ENCODE measurements around the gene TTC27. TPM values are rescaled to one million over a fixed set of nuclear protein-coding genes. Genes with fewer than 3 reads are reported as not detected.

Gene TTC27
- total RNA-seq, 1 donor from 2014 or later: 12.2 TPM

GRCh38 chr2:32770360-32770759, 142.5 kb downstream of the TTC27 start:
- no peak for TF ChIP-seq CTCF (IDR thresholded peaks at IDR 0.05)
- Histone ChIP-seq H3K27me3 (ENCODE audit: low read depth) (no peaks in the 10 kb centered on the region), H3K4me1 (no peaks in the 10 kb centered on the region), H3K9me3 (no peaks in the 10 kb centered on the region), H3K27ac (no peak overlapping the region), H3K36me3 (no peaks in the 10 kb centered on the region), H3K4me3 (no peak overlapping the region)
- ATAC-seq (no peak), DNase-seq (no peak)
- intact Hi-C loops (cut with DNase I): no loop called here

- TF ChIP-seq CTCF (IDR thresholded peaks at IDR 0.05): peak; percentile 62
- Histone ChIP-seq H3K36me3 (no peaks in the 10 kb centered on the region), H3K9me3 (no peaks in the 10 kb centered on the region), H3K27me3 (ENCODE audit: low read depth) (no peaks in the 10 kb centered on the region), H3K27ac (no peak overlapping the region), H3K4me3 (no peak overlapping the region), H3K4me1 (no peaks in the 10 kb centered on the region)
- ATAC-seq (peak; percentile 59 to 64), DNase-seq (no peak)
- intact Hi-C loops (cut with DNase I): no loop called here
These were observed 145.0 kb downstream of the TTC27 start for GRCh38 chr2:32772638-32773447.

- DNase-seq (no peak), ATAC-seq (no peak)
- Histone ChIP-seq H3K36me3 (peaks cover 3% of the 10 kb centered on the region), H3K27ac (no peak overlapping the region), H3K9me3 (no peaks in the 10 kb centered on the region), H3K4me3 (no peak overlapping the region), H3K4me1 (no peaks in the 10 kb centered on the region), H3K27me3 (ENCODE audit: low read depth) (no peaks in the 10 kb centered on the region)
- intact Hi-C loops (cut with DNase I): no loop called here
- TF ChIP-seq CTCF (IDR thresholded peaks at IDR 0.05): no peak
These were observed 145.6 kb downstream of the TTC27 start for GRCh38 chr2:32773448-32773808.

- no peak for DNase-seq
- Histone ChIP-seq H3K9me3 (peaks cover 4% of the 10 kb centered on the region), H3K27me3 (ENCODE audit: low read depth) (no peaks in the 10 kb centered on the region), H3K4me3 (no peak overlapping the region), H3K36me3 (peaks cover 4% of the 10 kb centered on the region), H3K27ac (no peak overlapping the region), H3K4me1 (no peaks in the 10 kb centered on the region)
- intact Hi-C loops (cut with DNase I): no loop called here
- no peak for ATAC-seq
- no peak for TF ChIP-seq CTCF (IDR thresholded peaks at IDR 0.05)
These were observed 148.1 kb downstream of the TTC27 start for GRCh38 chr2:32775954-32776353.

- no peak for TF ChIP-seq CTCF (IDR thresholded peaks at IDR 0.05)
- peaks cover 9% of the 10 kb centered on the region for H3K9me3 ChIP-seq
- no peaks in the 10 kb centered on the region for H3K4me1 ChIP-seq
- H3K27me3 ChIP-seq (ENCODE audit: low read depth): no peaks in the 10 kb centered on the region
- intact Hi-C loops (cut with DNase I): no loop called here
- no peak overlapping the region for H3K27ac ChIP-seq
- peaks cover 4% of the 10 kb centered on the region for H3K36me3 ChIP-seq
- no peak overlapping the region for H3K4me3 ChIP-seq
- ATAC-seq (no peak), DNase-seq (no peak)
These were observed 149.9 kb downstream of the TTC27 start for GRCh38 chr2:32777714-32778113.
